T-helper 1 cell treated with Interleukin-12 subunit alpha and Interleukin-12 subunit beta and Interleukin-4 antibody, amounts not matched to agents 30 ng/mL and 1 ng/mL, for 36 hours (primary cell): ENCODE measurements around the gene SCIN. TPM values are rescaled to one million over a fixed set of nuclear protein-coding genes. Genes with fewer than 3 reads are reported as not detected.
"Not testable (repeated sequence)": the region's sequence is repeated elsewhere in the genome, so short reads cannot be mapped to it uniquely, and the experiment has no call there.

Experiments
- intact Hi-C: fragments of 100-400 bp; cut with micrococcal nuclease; formaldehyde crosslinking; loops from one replicate; pipeline ENCODE4 v1.15.1; 2024
- total RNA-seq: library from RNA; stranded (reverse); gene quantifications from 2 replicates; pipeline ENCODE4 v1.2.3, GENCODE V29; 2022

SCIN gene
- total RNA-seq, 1 donor from 2014 or later, result 0.02 TPM

- intact Hi-C loops, result not testable (repeated sequence)
These were observed 74.7 kb downstream of the SCIN start for GRCh38 chr7:12645212-12645611.

DNA sequence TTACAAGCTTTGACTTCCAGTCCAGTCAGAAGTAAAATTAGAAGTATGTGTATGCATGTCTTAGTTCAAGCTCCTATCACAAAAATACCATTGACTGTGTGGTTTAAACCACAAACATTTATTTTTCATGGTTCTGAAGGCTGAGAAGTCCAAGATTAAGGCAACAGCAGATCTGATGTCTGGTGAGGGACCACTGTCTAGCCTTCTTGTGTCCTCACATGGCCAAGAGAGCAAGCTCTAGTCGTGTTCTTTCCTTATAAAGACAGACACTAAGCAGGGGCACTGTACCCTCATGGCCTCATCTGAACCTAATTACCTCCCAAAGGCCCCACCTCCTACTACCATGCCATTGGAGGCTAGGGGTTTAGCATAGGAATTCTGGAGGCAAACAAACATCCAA lies 75.6 kb downstream of the SCIN start:
- intact Hi-C loops, result no loop called here

- intact Hi-C loops, result no loop called here
These were observed 77.1 kb downstream of the SCIN start for GRCh38 chr7:12647364-12648219.

GRCh38 chr7:12648704-12649261 lies 78.3 kb downstream of the SCIN start:
- intact Hi-C loops, result no loop called here

DNA sequence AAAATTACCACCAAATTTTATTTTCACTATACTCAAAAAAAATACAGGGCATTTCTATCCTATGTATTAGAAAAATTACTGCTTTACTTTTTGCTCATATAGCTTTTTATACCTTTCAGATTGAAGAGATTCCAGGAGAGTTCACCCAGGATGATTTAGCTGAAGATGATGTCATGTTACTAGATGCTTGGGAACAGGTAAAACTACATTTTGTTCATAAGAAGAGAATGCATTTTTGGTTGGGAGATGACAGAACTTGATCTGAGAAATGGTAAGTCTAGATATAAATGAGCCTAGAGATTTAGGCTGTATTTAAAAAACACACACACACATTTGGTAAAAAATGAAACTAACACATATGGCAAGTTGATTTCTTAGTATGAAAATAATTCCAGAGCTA lies 78.8 kb downstream of the SCIN start:
- intact Hi-C loops, result no loop called here

GRCh38 chr7:12650080-12650479 lies 79.6 kb downstream of the SCIN start:
- intact Hi-C loops, result no loop called here

- intact Hi-C loops, result no loop called here
These were observed 82.6 kb downstream of the SCIN start for GRCh38 chr7:12653110-12653509.

DNA sequence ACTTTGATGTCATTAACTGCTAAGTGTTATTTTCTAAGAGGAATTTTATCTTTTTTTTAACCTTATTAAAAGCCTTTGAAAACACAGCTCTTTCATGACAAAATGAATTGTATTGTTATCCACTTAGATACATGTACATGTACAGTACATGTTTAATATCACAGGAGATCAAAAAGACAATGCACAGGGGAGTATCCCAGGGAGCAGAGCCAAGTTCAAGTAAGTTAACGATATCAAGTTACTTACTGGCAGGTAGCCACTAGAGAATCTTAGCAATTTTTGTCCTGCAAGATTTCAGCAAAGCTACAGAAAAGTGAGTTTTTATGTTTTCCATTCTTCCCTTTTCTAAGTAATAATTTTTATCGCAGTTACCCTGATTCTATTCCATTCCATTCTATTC lies 83.0 kb downstream of the SCIN start:
- intact Hi-C loops, result no loop called here

- intact Hi-C loops, result no loop called here
These were observed 84.6 kb downstream of the SCIN start for GRCh38 chr7:12655161-12655560.

DNA sequence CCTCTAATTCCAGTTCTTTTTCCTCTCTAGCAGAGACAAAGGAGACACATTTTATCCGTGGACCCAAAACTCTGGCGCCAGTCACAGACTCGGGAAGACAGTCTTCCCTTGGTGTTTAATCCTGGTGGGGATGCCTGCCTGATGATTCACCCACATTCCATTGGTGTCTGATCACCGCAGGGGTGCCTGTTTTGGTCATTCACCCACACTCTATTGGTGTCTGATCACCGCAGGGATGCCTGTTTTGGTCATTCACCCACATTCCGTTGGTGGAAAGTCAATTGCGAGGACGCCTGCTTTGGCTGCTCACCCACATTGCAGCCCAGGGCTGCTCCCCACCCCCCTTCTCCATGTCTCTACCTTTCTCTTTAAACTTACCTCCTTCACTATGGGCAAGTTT lies 89.9 kb downstream of the SCIN start:
- intact Hi-C loops, result not testable (repeated sequence)

GRCh38 chr7:12660986-12661385 lies 90.5 kb downstream of the SCIN start:
- intact Hi-C loops, result not testable (repeated sequence)

GRCh38 chr7:12661581-12661980 lies 91.1 kb downstream of the SCIN start:
- intact Hi-C loops, result no loop called here

- intact Hi-C loops, result no loop called here
These were observed 99.6 kb downstream of the SCIN start for GRCh38 chr7:12670000-12670729.

- intact Hi-C loops, result no loop called here
These were observed 100.4 kb downstream of the SCIN start for GRCh38 chr7:12670743-12671520.

DNA sequence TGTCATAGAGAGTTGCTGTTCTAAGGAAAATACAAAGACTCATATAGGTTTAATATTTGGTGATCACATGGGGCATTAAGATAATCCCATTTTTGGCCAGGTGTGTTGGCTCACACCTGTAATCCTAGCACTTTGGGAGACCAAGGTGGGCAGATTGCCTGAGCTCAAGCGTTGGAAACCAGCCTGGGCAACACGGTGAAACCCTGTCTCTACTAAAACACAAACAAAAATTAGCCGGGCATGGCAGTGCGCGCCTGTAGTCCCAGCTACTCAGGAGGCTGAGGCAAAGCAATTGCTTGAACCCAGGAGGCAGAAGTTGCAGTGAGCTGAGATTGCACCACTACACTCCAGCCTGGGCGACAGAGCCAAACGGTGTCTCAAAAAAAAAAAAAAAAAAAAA lies 102.9 kb downstream of the SCIN start:
- intact Hi-C loops, result not testable (repeated sequence)

DNA sequence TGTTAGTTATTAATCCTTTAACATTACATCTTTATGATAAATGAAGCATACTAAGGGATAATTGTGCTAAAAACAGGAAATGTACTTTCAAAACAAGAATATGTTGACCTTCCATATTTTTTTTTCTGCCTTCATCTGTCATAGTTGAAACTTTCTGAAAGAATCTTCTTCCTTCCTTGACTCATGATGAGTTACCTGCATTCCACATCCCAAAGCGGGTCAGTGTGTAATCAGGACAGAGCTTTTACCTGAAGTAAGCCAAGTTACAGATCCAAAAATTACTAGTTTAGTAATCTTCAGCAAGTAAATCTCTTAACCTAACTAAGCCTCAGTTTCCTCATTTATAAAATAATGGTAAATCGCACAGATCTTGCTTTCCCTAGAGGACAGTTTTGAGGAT lies 103.5 kb downstream of the SCIN start:
- intact Hi-C loops, result loop anchor here (2.0 kb wide), 1 partner anchor 35 kb away; no protein-coding TSS in a partner anchor

GRCh38 chr7:12674861-12675260 lies 104.3 kb downstream of the SCIN start:
- intact Hi-C loops, result loop anchor here (1.0 to 5.0 kb wide), 6 partner anchors 11 to 1783 kb away; no protein-coding TSS in a partner anchor

DNA sequence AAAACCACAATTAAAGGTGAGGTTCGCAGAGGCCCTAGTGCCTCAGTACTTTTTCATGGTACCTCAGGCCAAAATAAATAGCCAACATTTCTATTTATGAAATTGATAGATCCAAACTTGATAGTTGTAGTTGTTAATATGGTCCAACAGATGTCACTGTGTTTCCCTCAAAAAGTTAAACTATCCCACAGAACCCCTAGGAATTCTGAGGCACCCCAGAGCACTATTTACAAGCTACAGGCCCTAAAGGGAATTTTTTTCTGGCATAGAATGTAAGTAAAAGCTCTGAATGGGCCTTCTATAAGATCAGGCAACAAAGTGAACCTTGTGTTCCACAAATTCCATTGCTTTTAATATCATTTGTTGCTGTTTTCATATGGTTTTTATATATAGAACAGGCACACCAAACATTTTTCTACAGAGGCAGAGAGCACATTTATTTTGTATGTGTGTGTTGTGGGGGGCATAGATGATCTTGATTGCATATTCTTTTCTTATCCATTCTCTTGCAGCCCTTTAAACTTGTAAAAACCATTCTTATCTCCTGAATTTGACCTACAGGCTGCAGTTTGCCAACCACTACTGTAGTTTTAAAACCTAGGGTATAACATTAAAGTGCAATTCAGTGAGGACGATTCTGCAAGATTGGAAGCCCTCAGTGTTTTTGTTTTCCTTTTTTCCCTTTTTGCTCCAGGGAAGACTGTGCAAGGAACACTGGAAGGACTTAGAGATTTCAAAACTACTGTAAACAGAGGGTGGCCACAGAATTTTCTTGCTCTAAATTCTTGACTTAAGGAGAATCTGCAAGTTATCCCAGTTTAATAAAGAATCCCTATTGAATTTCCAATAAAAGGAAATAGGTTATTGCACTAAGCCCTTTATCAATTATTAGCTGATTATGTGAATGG lies 113.4 kb downstream of the SCIN start:
- intact Hi-C loops, result loop anchor here (5.0 kb wide), 1 partner anchor 117 kb away; no protein-coding TSS in a partner anchor

GRCh38 chr7:12684733-12685132 lies 114.2 kb downstream of the SCIN start:
- intact Hi-C loops, result loop anchor here (5.0 kb wide), 2 partner anchors 117 to 433 kb away; no protein-coding TSS in a partner anchor

DNA sequence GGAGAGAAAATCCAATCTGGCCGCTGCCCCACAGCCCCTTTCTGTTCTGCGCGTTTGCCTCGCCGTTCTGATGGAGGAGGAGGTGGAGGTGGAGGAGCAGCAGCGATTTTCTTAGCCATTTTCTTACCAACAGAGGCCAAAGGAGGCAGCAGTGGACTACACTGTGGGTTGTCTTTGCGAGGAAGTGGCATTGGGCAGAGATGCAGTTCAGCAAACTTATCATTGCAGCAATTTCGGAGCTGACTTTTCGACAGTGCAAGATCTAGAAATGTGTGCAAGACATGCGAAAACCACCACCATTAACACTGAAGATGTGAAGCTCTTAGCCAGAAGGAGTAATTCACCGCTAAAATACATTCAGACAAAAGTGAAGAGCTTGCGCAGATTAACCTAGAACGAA lies 115.0 kb downstream of the SCIN start:
- intact Hi-C loops, result loop anchor here (5.0 kb wide), 1 partner anchor 432 kb away; no protein-coding TSS in a partner anchor
